GM21447 (cell line): ENCODE measurements around the gene CACNB3.
"Not testable (repeated sequence)": the region's sequence is repeated elsewhere in the genome, so short reads cannot be mapped to it uniquely, and the experiment has no call there.

Experiments
- ATAC-seq: cut with Tn5 transposase; IDR thresholded peaks from one replicate; pipeline ENCODE4 v1.9.1; 2021; ENCODE audit not compliant: unreplicated experiment

The CACNB3 gene

GRCh38 chr12:48852734-48853688 lies 34.7 kb downstream of the CACNB3 start:
- ATAC-seq = no peak

- ATAC-seq = no peak
These were observed 36.2 kb downstream of the CACNB3 start for GRCh38 chr12:48854488-48854887.

- not testable (repeated sequence) for ATAC-seq
These were observed 36.6 kb downstream of the CACNB3 start for GRCh38 chr12:48854932-48855331.

- ATAC-seq = no peak
These were observed 38.1 kb downstream of the CACNB3 start for GRCh38 chr12:48856379-48856778.

- no peak for ATAC-seq
These were observed 39.1 kb downstream of the CACNB3 start for GRCh38 chr12:48857278-48857994.

- ATAC-seq = no peak
These were observed 39.7 kb downstream of the CACNB3 start for GRCh38 chr12:48858043-48858442.

- no peak for ATAC-seq
These were observed 41.3 kb downstream of the CACNB3 start for GRCh38 chr12:48859607-48860006.

GRCh38 chr12:48860236-48860635 lies 41.9 kb downstream of the CACNB3 start:
- ATAC-seq = not testable (repeated sequence)

GRCh38 chr12:48861111-48861510 lies 42.8 kb downstream of the CACNB3 start:
- ATAC-seq = no peak

- ATAC-seq = no peak
These were observed 44.5 kb downstream of the CACNB3 start for GRCh38 chr12:48862760-48863159.

GRCh38 chr12:48863291-48863690 lies 45.0 kb downstream of the CACNB3 start:
- no peak for ATAC-seq

GRCh38 chr12:48865281-48866051 lies 47.2 kb downstream of the CACNB3 start, which contains the start of gene RND1:
Gene RND1, minus strand, starts transcription at chr12:48865870. Its CDS starts 103 bp downstream, at chr12:48865767.
- ATAC-seq = peak; percentile 94

- ATAC-seq = no peak
These were observed 47.9 kb downstream of the CACNB3 start for GRCh38 chr12:48866052-48866711.

GRCh38 chr12:48868451-48868850 lies 50.2 kb downstream of the CACNB3 start:
- ATAC-seq = no peak

- no peak for ATAC-seq
These were observed 50.9 kb downstream of the CACNB3 start for GRCh38 chr12:48869191-48869590.

GRCh38 chr12:48873096-48873495 lies 54.8 kb downstream of the CACNB3 start:
- ATAC-seq = no peak

- ATAC-seq = not testable (repeated sequence)
These were observed 55.2 kb downstream of the CACNB3 start for GRCh38 chr12:48873534-48873933.

GRCh38 chr12:48875944-48876515 lies 57.7 kb downstream of the CACNB3 start:
- ATAC-seq = no peak
